Measurements from ENCODE around the gene NPFFR1.

GRCh38 chr10:70206762-70207161 is 77.0 kb downstream of the NPFFR1 start:
- no peak for TF ChIP-seq EZH2 (IDR thresholded peaks at IDR 0.05)
- TF ChIP-seq POLR2AphosphoS5 (IDR thresholded peaks at IDR 0.05; ENCODE audit: borderline replicate concordance, low read depth, low read length) = no peak
- no peak for TF ChIP-seq FOXP2 (optimal IDR thresholded peaks at IDR 0.05; ENCODE audit: control extremely low read depth, extremely low read length, insufficient read depth)
